Subcutaneous abdominal adipose tissue (tissue), 5 donors: ENCODE data around the gene CMTM8.

ENCODE experiments used
- H3K27ac ChIP-seq: one replicate; pipeline ENCODE4 v1.7.0; 2013; ENCODE audit warnings: low read depth, mild to moderate bottlenecking, inconsistent platforms, low read length, moderate library complexity
- H3K27me3 ChIP-seq, 5 donors: one replicate each; pipeline ENCODE4 v1.7.0; 2013; ENCODE audit warnings: low read length in 5 of 5, inconsistent platforms in 1 of 5; ENCODE audit not compliant: control insufficient read depth in 5 of 5, insufficient read depth in 4 of 5
- H3K36me3 ChIP-seq, 5 donors: one replicate each; pipeline ENCODE4 v1.7.0; 2013; ENCODE audit warnings: low read length in 5 of 5; ENCODE audit not compliant: control insufficient read depth in 5 of 5, insufficient read depth in 5 of 5
- H3K4me1 ChIP-seq, 5 donors: one replicate each; pipeline ENCODE4 v1.7.0; 2013; ENCODE audit warnings: low read length in 5 of 5, mild to moderate bottlenecking in 3 of 5, moderate library complexity in 1 of 5; ENCODE audit not compliant: control insufficient read depth in 5 of 5, insufficient read depth in 5 of 5
- H3K4me3 ChIP-seq, 5 donors: one replicate each; pipeline ENCODE4 v1.7.0; 2013; ENCODE audit warnings: low read length in 5 of 5, low read depth in 1 of 5
- H3K9ac ChIP-seq, 5 donors: one replicate each; pipeline ENCODE4 v1.7.0; 2013; ENCODE audit warnings: low read length in 5 of 5, mild to moderate bottlenecking in 4 of 5, moderate library complexity in 3 of 5
- H3K9me3 ChIP-seq, 5 donors: one replicate each; pipeline ENCODE4 v1.7.0; 2013; ENCODE audit warnings: low read length in 5 of 5; ENCODE audit not compliant: control insufficient read depth in 5 of 5
- donor health status: healthy.
- donor health status: healthy.
- donor health status: healthy.
- donor health status: healthy.
- donor health status: healthy.

Gene CMTM8

GRCh38 chr3:32245200-32245599 is 6.7 kb downstream of the CMTM8 start:
- no peaks in the 10 kb centered on the region for H3K9me3 ChIP-seq

DNA sequence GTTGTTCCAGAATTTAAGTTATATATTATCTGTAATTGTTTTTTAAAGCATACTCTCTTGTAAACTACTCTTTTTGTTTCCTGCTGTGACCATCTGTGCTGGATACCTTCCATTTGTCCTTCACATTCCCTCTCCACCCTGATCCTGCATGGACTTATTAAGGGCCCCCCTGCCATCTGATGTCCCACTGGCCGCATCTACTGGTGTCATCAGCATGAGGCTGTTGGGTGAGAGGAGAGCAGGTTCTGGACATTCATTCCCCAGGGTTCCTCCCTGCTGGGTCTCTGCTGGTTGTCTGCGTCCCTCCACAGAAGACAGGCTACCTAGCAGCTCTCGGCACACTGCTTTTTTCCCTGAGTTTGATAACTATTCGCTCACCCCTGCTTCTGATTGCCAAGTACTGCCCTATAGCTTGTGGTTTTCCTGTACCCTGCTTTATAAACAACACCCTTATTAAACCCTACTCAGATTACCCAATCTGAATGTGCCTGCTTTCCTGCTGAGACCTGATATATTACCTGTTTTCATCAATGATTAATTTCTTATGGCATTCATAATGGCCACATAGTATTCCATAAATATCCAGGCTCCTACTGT is 7.7 kb downstream of the CMTM8 start:
- H3K4me1 ChIP-seq: peaks cover 0 to 5% (median 0%) of the 10 kb centered on the region in 5 donors
- H3K27ac ChIP-seq: no peak overlapping the region
- H3K36me3 ChIP-seq: peaks cover 0 to 2% (median 0%) of the 10 kb centered on the region in 5 donors
- no peak overlapping the region for H3K9ac ChIP-seq
- no peak overlapping the region for H3K4me3 ChIP-seq
- H3K9me3 ChIP-seq: no peaks in the 10 kb centered on the region
- no peaks in the 10 kb centered on the region for H3K27me3 ChIP-seq

More at GRCh38 chr3:32245200-32245599, 6.7 kb downstream of the CMTM8 start:
- H3K4me1 ChIP-seq: peaks cover 0 to 6% (median 0%) of the 10 kb centered on the region in 5 donors
- no peak overlapping the region for H3K27ac ChIP-seq
- H3K4me3 ChIP-seq: no peak overlapping the region
- no peaks in the 10 kb centered on the region for H3K27me3 ChIP-seq
- no peak overlapping the region for H3K9ac ChIP-seq
- H3K36me3 ChIP-seq: peaks cover 0 to 2% (median 0%) of the 10 kb centered on the region in 5 donors

DNA sequence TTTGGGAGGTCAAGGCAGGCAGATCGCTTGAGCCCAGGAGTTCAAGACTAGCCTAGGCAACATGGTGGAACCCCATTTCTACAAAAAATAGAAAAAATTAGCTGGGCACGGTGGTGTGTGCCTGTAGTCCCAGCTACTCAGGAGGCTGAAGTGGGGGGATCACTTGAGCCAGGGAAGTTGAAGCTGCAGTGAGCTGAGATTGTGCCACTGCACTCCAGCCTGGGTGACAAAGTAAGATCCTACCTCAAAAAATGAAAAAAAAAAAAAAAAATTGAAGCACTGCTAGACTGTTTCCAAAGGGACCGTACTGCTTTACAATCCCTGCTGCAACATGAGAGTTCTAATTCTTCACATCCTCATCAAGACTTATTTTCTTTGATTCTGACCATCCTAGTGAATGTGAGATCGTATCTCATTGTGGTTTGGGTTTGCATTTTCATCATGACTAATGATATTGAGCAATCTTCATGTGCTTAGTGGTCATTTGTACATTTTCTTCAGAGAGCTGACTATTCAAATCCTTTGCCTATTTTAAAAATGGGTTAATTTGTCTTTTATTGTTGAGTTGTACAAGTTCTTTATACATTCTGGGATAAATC is 10.8 kb downstream of the CMTM8 start:
- Histone ChIP-seq H3K9me3 (no peaks in the 10 kb centered on the region), H3K9ac (no peak overlapping the region), H3K4me1 (peaks cover 0 to 5% (median 0%) of the 10 kb centered on the region in 5 donors), H3K27me3 (no peaks in the 10 kb centered on the region), H3K27ac (no peak overlapping the region), H3K36me3 (no peaks in the 10 kb centered on the region), H3K4me3 (no peak overlapping the region)

GRCh38 chr3:32254268-32254667 is 15.8 kb downstream of the CMTM8 start:
- no peak overlapping the region for H3K27ac ChIP-seq
- no peak overlapping the region for H3K9ac ChIP-seq
- H3K27me3 ChIP-seq: no peaks in the 10 kb centered on the region
- no peaks in the 10 kb centered on the region for H3K4me1 ChIP-seq
- H3K4me3 ChIP-seq: no peak overlapping the region
- no peaks in the 10 kb centered on the region for H3K36me3 ChIP-seq
- peaks cover 0 to 7% (median 0%) of the 10 kb centered on the region in 5 donors for H3K9me3 ChIP-seq

- H3K27ac ChIP-seq: no peak overlapping the region
- H3K9ac ChIP-seq: no peak overlapping the region
- H3K4me1 ChIP-seq: no peaks in the 10 kb centered on the region
- H3K27me3 ChIP-seq: no peaks in the 10 kb centered on the region
- peaks cover 0 to 7% (median 0%) of the 10 kb centered on the region in 5 donors for H3K9me3 ChIP-seq
- no peak overlapping the region for H3K4me3 ChIP-seq
- H3K36me3 ChIP-seq: no peaks in the 10 kb centered on the region
Measured at GRCh38 chr3:32255345-32255744, 16.9 kb downstream of the CMTM8 start.

- Histone ChIP-seq H3K4me1 (no peaks in the 10 kb centered on the region), H3K4me3 (no peak overlapping the region), H3K27ac (no peak overlapping the region), H3K27me3 (no peaks in the 10 kb centered on the region), H3K9ac (no peak overlapping the region), H3K36me3 (no peaks in the 10 kb centered on the region), H3K9me3 (peaks cover 0 to 7% (median 0%) of the 10 kb centered on the region in 5 donors)
Measured at GRCh38 chr3:32256206-32256605, 17.7 kb downstream of the CMTM8 start.

GRCh38 chr3:32257042-32257441 is 18.6 kb downstream of the CMTM8 start:
- H3K27ac ChIP-seq: no peak overlapping the region
- H3K4me1 ChIP-seq: no peaks in the 10 kb centered on the region
- no peaks in the 10 kb centered on the region for H3K27me3 ChIP-seq
- peaks cover 0 to 7% (median 0%) of the 10 kb centered on the region in 5 donors for H3K9me3 ChIP-seq
- no peaks in the 10 kb centered on the region for H3K36me3 ChIP-seq
- H3K9ac ChIP-seq: no peak overlapping the region
- H3K4me3 ChIP-seq: no peak overlapping the region

DNA sequence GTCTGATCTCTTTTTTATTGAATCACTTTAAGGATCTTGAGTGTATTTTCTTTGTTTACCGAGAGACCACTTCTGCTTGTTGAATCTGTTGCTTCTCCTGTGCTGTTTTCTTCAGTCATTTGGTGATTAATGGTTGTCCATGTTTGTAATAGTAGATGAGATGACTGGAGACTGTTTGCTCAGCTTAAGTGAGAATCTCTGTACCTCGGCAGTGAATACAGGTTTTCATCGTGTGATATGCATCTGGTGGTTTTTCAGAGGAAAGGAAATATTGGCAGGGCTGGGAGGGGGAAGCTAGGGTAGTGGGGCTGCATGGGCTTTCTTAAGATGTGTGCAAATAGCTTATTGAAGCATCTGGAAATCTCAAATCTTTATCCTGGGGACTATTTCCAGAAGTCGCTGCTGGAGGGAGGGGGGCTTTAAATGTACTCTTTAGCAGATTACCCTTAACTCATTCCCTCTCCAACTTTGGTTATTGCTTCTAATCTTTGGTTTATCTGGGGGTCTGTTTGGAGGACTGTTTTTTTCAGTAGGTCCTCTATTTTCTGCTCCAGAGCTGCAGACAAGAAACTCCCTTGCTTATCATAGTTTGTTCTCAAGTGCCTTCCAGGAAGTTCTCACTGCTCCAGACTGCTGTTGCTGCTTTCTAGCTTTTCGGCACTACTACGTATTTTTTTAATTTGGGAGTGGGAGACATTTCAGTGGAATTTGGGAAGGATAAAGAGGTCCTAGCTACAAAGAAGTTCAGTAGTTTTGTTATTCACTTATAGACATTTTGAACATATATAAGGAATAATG is 19.4 kb downstream of the CMTM8 start:
- Histone ChIP-seq H3K9ac (no peak overlapping the region), H3K27me3 (no peaks in the 10 kb centered on the region), H3K9me3 (peaks cover 0 to 7% (median 0%) of the 10 kb centered on the region in 5 donors), H3K4me3 (no peak overlapping the region), H3K4me1 (no peaks in the 10 kb centered on the region), H3K36me3 (no peaks in the 10 kb centered on the region), H3K27ac (no peak overlapping the region)

- Histone ChIP-seq H3K4me3 (no peak overlapping the region), H3K9me3 (peaks cover 0 to 7% (median 0%) of the 10 kb centered on the region in 5 donors), H3K9ac (no peak overlapping the region), H3K4me1 (no peaks in the 10 kb centered on the region), H3K36me3 (no peaks in the 10 kb centered on the region), H3K27ac (no peak overlapping the region), H3K27me3 (no peaks in the 10 kb centered on the region)
Measured at GRCh38 chr3:32258869-32259268, 20.4 kb downstream of the CMTM8 start.

GRCh38 chr3:32261545-32261944 is 23.1 kb downstream of the CMTM8 start:
- Histone ChIP-seq H3K27ac (no peak overlapping the region), H3K36me3 (no peaks in the 10 kb centered on the region), H3K9ac (no peak overlapping the region), H3K9me3 (no peaks in the 10 kb centered on the region), H3K27me3 (no peaks in the 10 kb centered on the region), H3K4me1 (no peaks in the 10 kb centered on the region), H3K4me3 (no peak overlapping the region)
